Neural cell (in vitro differentiated cells): Measurements from ENCODE around the gene CHRNA4. TPM values are rescaled to one million over a fixed set of nuclear protein-coding genes. Genes with fewer than 3 reads are reported as not detected.

Experiments used
- H2AFZ ChIP-seq: fragments of 200-600, 300-800 bp; sonication (generic), shearing (Covaris generic); 2 replicates; pipeline ENCODE4 v1.6.0; 2014; ENCODE audit warnings: low read depth, mild to moderate bottlenecking, antibody characterized with exemption, low read length, moderate library complexity
- H3F3A ChIP-seq: fragments of 200-600 bp; shearing (Covaris generic); 2 replicates; pipeline ENCODE4 v1.6.1; 2016; ENCODE audit warnings: mild to moderate bottlenecking, moderate library complexity, mixed read lengths, antibody characterized with exemption, low read length; ENCODE audit not compliant: insufficient read depth, poor library complexity, severe bottlenecking
- H3K27ac ChIP-seq: fragments of 200-600, 300-800 bp; sonication (generic), shearing (Covaris generic); 2 replicates; pipeline ENCODE4 v1.5.1; 2014; ENCODE audit warnings: mild to moderate bottlenecking, low read length, moderate library complexity
- H3K27me3 ChIP-seq: fragments of 300-800, 200-600 bp; sonication (generic), shearing (Covaris generic); 2 replicates; pipeline ENCODE4 v1.6.0; 2014; ENCODE audit warnings: mild to moderate bottlenecking, low read depth, low read length, moderate library complexity; ENCODE audit not compliant: insufficient read depth
- H3K36me3 ChIP-seq: fragments of 300-800, 200-600 bp; sonication (generic), shearing (Covaris generic); 2 replicates; pipeline ENCODE4 v1.5.1; 2014; ENCODE audit warnings: mild to moderate bottlenecking, antibody characterized with exemption, low read length, moderate library complexity; ENCODE audit not compliant: insufficient read depth
- H3K4me2 ChIP-seq: fragments of 300-800, 200-600 bp; sonication (generic), shearing (Covaris generic); 2 replicates; pipeline ENCODE4 v1.6.0; 2014; ENCODE audit warnings: mild to moderate bottlenecking, low read length
- H3K4me3 ChIP-seq: fragments of 300-800, 200-600 bp; sonication (generic), shearing (Covaris generic); 2 replicates; pipeline ENCODE4 v1.5.1; 2014; ENCODE audit warnings: mild to moderate bottlenecking, low read length, moderate library complexity
- H3K79me2 ChIP-seq: fragments of 200-600 bp; shearing (Covaris generic); replicated peaks from 2 replicates; pipeline ENCODE4 v1.6.0; 2014; ENCODE audit warnings: mild to moderate bottlenecking, low read length, moderate library complexity; ENCODE audit not compliant: insufficient read depth
- H3K9ac ChIP-seq: fragments of 300-800, 200-600 bp; sonication (generic), shearing (Covaris generic); 2 replicates; pipeline ENCODE4 v1.6.1; 2016; ENCODE audit warnings: mild to moderate bottlenecking, low read length, mixed read lengths
- H3K9me2 ChIP-seq: fragments of 200-600 bp; shearing (Covaris generic); 2 replicates; pipeline ENCODE4 v1.6.1; 2016; ENCODE audit warnings: mild to moderate bottlenecking, low read length, mixed read lengths; ENCODE audit not compliant: insufficient read depth
- H3K9me3 ChIP-seq: fragments of 200-600, 300-800 bp; sonication (generic), shearing (Covaris generic); 2 replicates; pipeline ENCODE4 v1.6.1; 2016; ENCODE audit warnings: mild to moderate bottlenecking, mixed run types, low read length, moderate library complexity, mixed read lengths
- H4K20me1 ChIP-seq: fragments of 200-600 bp; shearing (Covaris generic); 2 replicates; pipeline ENCODE4 v1.6.1; 2016; ENCODE audit warnings: mild to moderate bottlenecking, mixed run types; ENCODE audit not compliant: insufficient read depth
- CTCF ChIP-seq: fragments of 450-650 bp; IDR thresholded peaks from 2 replicates; pipeline ENCODE4 v1.5.1; 2014; ENCODE audit warnings: antibody characterized with exemption, mild to moderate bottlenecking, moderate library complexity; ENCODE audit not compliant: poor library complexity, severe bottlenecking
- EP300 ChIP-seq: fragments of 450-650 bp; conservative IDR thresholded peaks from 2 replicates; pipeline ENCODE4 v1.6.1; 2014; ENCODE audit warnings: antibody characterized with exemption, mild to moderate bottlenecking, moderate library complexity; ENCODE audit not compliant: poor library complexity, severe bottlenecking
- EZH2 ChIP-seq: fragments of 200-600, 300-800 bp; shearing (Covaris generic), sonication (generic); IDR thresholded peaks from 2 replicates; pipeline ENCODE4 v1.6.1; 2014; ENCODE audit warnings: antibody characterized with exemption, low read length, borderline replicate concordance, mild to moderate bottlenecking; ENCODE audit not compliant: insufficient read depth, poor library complexity, severe bottlenecking
- MXI1 ChIP-seq: fragments of 450-650 bp; conservative IDR thresholded peaks from 2 replicates; pipeline ENCODE4 v1.6.1; 2014; ENCODE audit warnings: antibody characterized with exemption, mild to moderate bottlenecking; ENCODE audit not compliant: poor library complexity, severe bottlenecking
- POLR2AphosphoS5 ChIP-seq: IDR thresholded peaks from 2 replicates; pipeline ENCODE4 v1.6.1; 2012
- RAD21 ChIP-seq: fragments of 450-650 bp; conservative IDR thresholded peaks from 2 replicates; pipeline ENCODE4 v1.6.1; 2014; ENCODE audit warnings: antibody characterized with exemption, mild to moderate bottlenecking, moderate library complexity
- REST ChIP-seq: IDR thresholded peaks from 2 replicates; pipeline ENCODE4 v1.6.1; 2012; ENCODE audit warnings: borderline replicate concordance
- SMC3 ChIP-seq: fragments of 450-650 bp; conservative IDR thresholded peaks from 2 replicates; pipeline ENCODE4 v1.6.1; 2014; ENCODE audit warnings: antibody characterized with exemption, mild to moderate bottlenecking, moderate library complexity; ENCODE audit not compliant: poor library complexity
- TAF1 ChIP-seq: IDR thresholded peaks from 2 replicates; pipeline ENCODE4 v1.6.1; 2012; ENCODE audit warnings: low read depth
- polyA plus RNA-seq: library from polyadenylated mRNA; depleted of rRNA; stranded (reverse); fragments of >200 nt; gene quantifications from 2 replicates; pipeline ENCODE4 v1.2.3, GENCODE V29; 2014

The CHRNA4 gene
- polyA plus RNA-seq, 1 donor from 2014 or later: 6.8 TPM

- H3K27me3 ChIP-seq: no peaks in the 10 kb centered on the region
- no peaks in the 10 kb centered on the region for H3K9me3 ChIP-seq
- H3K4me3 ChIP-seq: no peak overlapping the region
- H3K79me2 ChIP-seq: no peaks in the 10 kb centered on the region
- H4K20me1 ChIP-seq: no peaks in the 10 kb centered on the region
- H3K9ac ChIP-seq: no peak overlapping the region
- H3K27ac ChIP-seq: no peak overlapping the region
- H3K9me2 ChIP-seq: no peaks in the 10 kb centered on the region
- H3K4me2 ChIP-seq: no peak overlapping the region
- H3K36me3 ChIP-seq: no peaks in the 10 kb centered on the region
- no peak overlapping the region for H2AFZ ChIP-seq
- TF ChIP-seq REST (no peak), EP300 (no peak), MXI1 (no peak), POLR2AphosphoS5 (no peak), TAF1 (no peak), CTCF (no peak), RAD21 (no peak), SMC3 (no peak), EZH2 (no peak)
- H3F3A ChIP-seq: no peaks in the 10 kb centered on the region
These were observed 58.0 kb downstream of the CHRNA4 start for GRCh38 chr20:63303095-63303666.

- no peaks in the 10 kb centered on the region for H3K9me3 ChIP-seq
- H3K79me2 ChIP-seq: no peaks in the 10 kb centered on the region
- no peak overlapping the region for H3K4me3 ChIP-seq
- H3K36me3 ChIP-seq: no peaks in the 10 kb centered on the region
- TF ChIP-seq EZH2 (no peak), EP300 (no peak), CTCF (no peak), TAF1 (no peak), RAD21 (no peak), SMC3 (no peak), POLR2AphosphoS5 (no peak), REST (no peak), MXI1 (no peak)
- H3K9me2 ChIP-seq: no peaks in the 10 kb centered on the region
- no peak overlapping the region for H3K9ac ChIP-seq
- H3F3A ChIP-seq: no peaks in the 10 kb centered on the region
- H4K20me1 ChIP-seq: no peaks in the 10 kb centered on the region
- no peaks in the 10 kb centered on the region for H3K27me3 ChIP-seq
- no peak overlapping the region for H3K27ac ChIP-seq
- no peak overlapping the region for H3K4me2 ChIP-seq
- H2AFZ ChIP-seq: no peak overlapping the region
These were observed 59.5 kb downstream of the CHRNA4 start for GRCh38 chr20:63301671-63302070.
